Loucy (cell line): ENCODE data around the gene FAR2.

ENCODE experiments used
- H2AFZ ChIP-seq: fragments of 200-600 bp; sonication (generic); 2 replicates; pipeline ENCODE4 v1.6.0; 2016; ENCODE audit warnings: antibody characterized with exemption, mild to moderate bottlenecking, low read length, moderate library complexity
- H3F3A ChIP-seq: fragments of 200-600 bp; 2 replicates; pipeline ENCODE4 v1.6.0; 2016; ENCODE audit warnings: antibody characterized with exemption, low read depth, mild to moderate bottlenecking
- H3K27me3 ChIP-seq: fragments of 200-600 bp; sonication (generic); 2 replicates; pipeline ENCODE4 v1.6.1; 2014; ENCODE audit warnings: low read length, mild to moderate bottlenecking; ENCODE audit not compliant: insufficient read depth, poor library complexity, severe bottlenecking
- H3K36me3 ChIP-seq: fragments of 200-600 bp; sonication (generic); 2 replicates; pipeline ENCODE4 v1.6.1; 2016; ENCODE audit warnings: low read length; ENCODE audit not compliant: insufficient read depth
- H3K4me1 ChIP-seq: fragments of 200-600 bp; sonication (generic); 2 replicates; pipeline ENCODE4 v1.5.1; 2014; ENCODE audit warnings: low read length, mild to moderate bottlenecking; ENCODE audit not compliant: insufficient read depth, poor library complexity, severe bottlenecking
- H3K4me2 ChIP-seq: fragments of 200-600 bp; sonication (generic); 2 replicates; pipeline ENCODE4 v1.6.0; 2014; ENCODE audit warnings: antibody characterized with exemption, low read length, low read depth, mild to moderate bottlenecking; ENCODE audit not compliant: poor library complexity, severe bottlenecking
- H3K4me3 ChIP-seq: fragments of 200-600 bp; sonication (generic); 2 replicates; pipeline ENCODE4 v1.5.1; 2014; ENCODE audit warnings: low read length, mild to moderate bottlenecking, mixed read lengths; ENCODE audit not compliant: poor library complexity, severe bottlenecking
- H3K79me2 ChIP-seq: fragments of 200-600 bp; sonication (generic); 2 replicates; pipeline ENCODE4 v1.6.1; 2014; ENCODE audit warnings: low read length; ENCODE audit not compliant: insufficient read depth
- H3K9ac ChIP-seq: fragments of 200-600 bp; sonication (generic); 2 replicates; pipeline ENCODE4 v1.6.0; 2014; ENCODE audit warnings: mild to moderate bottlenecking, low read depth, low read length, moderate library complexity; ENCODE audit not compliant: poor library complexity, severe bottlenecking
- H3K9me2 ChIP-seq: fragments of 200-600 bp; sonication (generic); replicated peaks from 2 replicates; pipeline ENCODE4 v1.6.1; 2016; ENCODE audit warnings: low read depth, low read length, mixed read lengths
- H3K9me3 ChIP-seq: fragments of 200-600 bp; sonication (generic); 2 replicates; pipeline ENCODE4 v1.6.1; 2014; ENCODE audit warnings: mild to moderate bottlenecking, antibody characterized with exemption, low read length, low read depth; ENCODE audit not compliant: insufficient read depth
- H4K20me1 ChIP-seq: fragments of 200-600 bp; sonication (generic); 2 replicates; pipeline ENCODE4 v1.6.0; 2014; ENCODE audit warnings: antibody characterized with exemption, low read length, mild to moderate bottlenecking; ENCODE audit not compliant: insufficient read depth, poor library complexity, severe bottlenecking
- EZH2phosphoT487 ChIP-seq: fragments of 200-600 bp; IDR thresholded peaks from 2 replicates; pipeline ENCODE4 v1.6.1; 2018; ENCODE audit warnings: antibody characterized with exemption, mild to moderate bottlenecking, moderate library complexity, borderline replicate concordance
- TF ChIP-seq, protein P1 (sequence below): fragments of 200-600 bp; sonication (generic); conservative IDR thresholded peaks from 2 replicates; pipeline ENCODE4 v1.5.1; 2014; ENCODE audit warnings: mild to moderate bottlenecking, antibody characterized with exemption, low read length

The FAR2 gene

GRCh38 chr12:29145372-29146170 is 3.5 kb upstream of the FAR2 start:
- H2AFZ ChIP-seq, result no peak overlapping the region
- no peak for TF ChIP-seq EZH2phosphoT487
- TF ChIP-seq, protein P1, sequence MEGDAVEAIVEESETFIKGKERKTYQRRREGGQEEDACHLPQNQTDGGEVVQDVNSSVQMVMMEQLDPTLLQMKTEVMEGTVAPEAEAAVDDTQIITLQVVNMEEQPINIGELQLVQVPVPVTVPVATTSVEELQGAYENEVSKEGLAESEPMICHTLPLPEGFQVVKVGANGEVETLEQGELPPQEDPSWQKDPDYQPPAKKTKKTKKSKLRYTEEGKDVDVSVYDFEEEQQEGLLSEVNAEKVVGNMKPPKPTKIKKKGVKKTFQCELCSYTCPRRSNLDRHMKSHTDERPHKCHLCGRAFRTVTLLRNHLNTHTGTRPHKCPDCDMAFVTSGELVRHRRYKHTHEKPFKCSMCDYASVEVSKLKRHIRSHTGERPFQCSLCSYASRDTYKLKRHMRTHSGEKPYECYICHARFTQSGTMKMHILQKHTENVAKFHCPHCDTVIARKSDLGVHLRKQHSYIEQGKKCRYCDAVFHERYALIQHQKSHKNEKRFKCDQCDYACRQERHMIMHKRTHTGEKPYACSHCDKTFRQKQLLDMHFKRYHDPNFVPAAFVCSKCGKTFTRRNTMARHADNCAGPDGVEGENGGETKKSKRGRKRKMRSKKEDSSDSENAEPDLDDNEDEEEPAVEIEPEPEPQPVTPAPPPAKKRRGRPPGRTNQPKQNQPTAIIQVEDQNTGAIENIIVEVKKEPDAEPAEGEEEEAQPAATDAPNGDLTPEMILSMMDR, result no peak
- H3K9ac ChIP-seq, result no peak overlapping the region
- H3F3A ChIP-seq, result no peaks in the 10 kb centered on the region
- no peaks in the 10 kb centered on the region for H3K27me3 ChIP-seq
- no peaks in the 10 kb centered on the region for H3K9me2 ChIP-seq
- 0 out of 2 replicates have a peak, but pooled peaks cover 2% of the 10 kb centered on the region for H3K9me3 ChIP-seq
- no peak overlapping the region for H3K4me2 ChIP-seq
- H3K36me3 ChIP-seq, result no peaks in the 10 kb centered on the region
- peaks cover 19% of the 10 kb centered on the region for H3K4me1 ChIP-seq
- H3K79me2 ChIP-seq, result peaks cover 34% of the 10 kb centered on the region
- H3K4me3 ChIP-seq, result no peak overlapping the region
- H4K20me1 ChIP-seq, result no peaks in the 10 kb centered on the region

- no peak overlapping the region for H3K4me2 ChIP-seq
- H3K4me1 ChIP-seq, result peaks cover 25% of the 10 kb centered on the region
- H3K9me3 ChIP-seq, result 0 out of 2 replicates have a peak, but pooled peaks cover 2% of the 10 kb centered on the region
- no peaks in the 10 kb centered on the region for H3K27me3 ChIP-seq
- no peaks in the 10 kb centered on the region for H4K20me1 ChIP-seq
- no peaks in the 10 kb centered on the region for H3F3A ChIP-seq
- no peaks in the 10 kb centered on the region for H3K36me3 ChIP-seq
- peaks cover 40% of the 10 kb centered on the region for H3K79me2 ChIP-seq
- no peak overlapping the region for H3K4me3 ChIP-seq
- no peak overlapping the region for H3K9ac ChIP-seq
- no peak overlapping the region for H2AFZ ChIP-seq
- TF ChIP-seq, protein P1, result no peak
- no peak for TF ChIP-seq EZH2phosphoT487
- no peaks in the 10 kb centered on the region for H3K9me2 ChIP-seq
Measured at GRCh38 chr12:29146196-29146595, 2.9 kb upstream of the FAR2 start.

DNA sequence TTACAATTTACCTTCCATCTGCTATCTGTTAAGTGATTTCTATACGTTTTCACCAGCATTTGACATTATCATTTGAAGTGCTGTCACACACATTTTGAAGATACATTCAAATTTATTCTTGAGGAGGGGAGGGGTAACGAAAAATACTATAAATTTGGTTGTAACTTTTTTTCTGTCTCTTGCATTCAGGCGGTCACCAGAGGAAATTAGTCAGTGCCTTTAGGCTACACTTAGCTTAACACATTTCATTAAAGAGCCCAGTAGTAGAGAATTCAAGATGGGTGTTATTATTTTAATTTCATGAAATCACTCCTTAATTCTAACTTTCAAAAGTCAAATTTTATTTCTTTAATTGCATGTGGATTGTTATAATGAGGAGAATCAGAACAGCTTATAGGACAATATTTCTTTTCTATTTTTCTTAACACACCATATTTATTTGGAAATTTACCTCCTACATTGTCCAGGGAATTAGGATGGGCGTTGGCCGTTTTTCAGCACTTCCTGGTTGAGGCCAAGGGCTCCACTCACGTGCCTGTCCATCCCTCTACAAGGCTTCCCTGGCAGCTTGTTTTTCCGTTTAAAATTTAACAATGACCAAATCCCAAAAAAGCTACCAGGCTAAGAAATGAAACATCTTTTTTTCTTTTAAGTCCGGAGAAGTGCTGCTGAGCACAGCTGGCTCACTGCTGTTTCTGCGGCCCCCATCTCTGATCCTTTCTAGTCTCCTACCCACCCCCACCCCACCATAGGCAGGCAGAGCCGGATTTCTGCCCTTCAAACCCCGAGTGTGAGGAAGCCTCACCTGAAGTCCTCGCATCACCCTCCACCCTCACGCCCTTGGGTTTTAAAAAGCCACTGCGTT is 1.1 kb upstream of the FAR2 start:
- Histone ChIP-seq H3K27me3 (no peaks in the 10 kb centered on the region), H4K20me1 (no peaks in the 10 kb centered on the region), H2AFZ (peak overlapping the region; percentile 88; the same call in 1 of the 2 replicates), H3K4me3 (peak overlapping the region; percentile 78), H3K79me2 (peaks cover 58% of the 10 kb centered on the region), H3K4me2 (peak overlapping the region; percentile 94), H3K9me2 (no peaks in the 10 kb centered on the region), H3K36me3 (no peaks in the 10 kb centered on the region), H3F3A (peaks cover 6% of the 10 kb centered on the region; the same call in 1 of the 2 replicates), H3K4me1 (peaks cover 43% of the 10 kb centered on the region), H3K9me3 (no peaks in the 10 kb centered on the region), H3K9ac (peak overlapping the region; percentile 98)
- TF ChIP-seq, protein P1, result no peak
- no peak for TF ChIP-seq EZH2phosphoT487
